T-helper 1 cell treated with Interleukin-12 subunit alpha and Interleukin-12 subunit beta and Interleukin-4 antibody, amounts not matched to agents 30 ng/mL and 1 ng/mL, for 36 hours (primary cell): ENCODE data around the gene MOCS1. TPM values are rescaled to one million over a fixed set of nuclear protein-coding genes. Genes with fewer than 3 reads are reported as not detected.
"Not testable (repeated sequence)": the region's sequence is repeated elsewhere in the genome, so short reads cannot be mapped to it uniquely, and the experiment has no call there.

Experiments used
- intact Hi-C: fragments of 100-400 bp; cut with micrococcal nuclease; formaldehyde crosslinking; loops from one replicate; pipeline ENCODE4 v1.15.1; 2024
- total RNA-seq: library from RNA; stranded (reverse); gene quantifications from 2 replicates; pipeline ENCODE4 v1.2.3, GENCODE V29; 2022

Gene MOCS1
- 0.37 TPM in 1 of 2 replicates, not detected in the other for total RNA-seq

DNA sequence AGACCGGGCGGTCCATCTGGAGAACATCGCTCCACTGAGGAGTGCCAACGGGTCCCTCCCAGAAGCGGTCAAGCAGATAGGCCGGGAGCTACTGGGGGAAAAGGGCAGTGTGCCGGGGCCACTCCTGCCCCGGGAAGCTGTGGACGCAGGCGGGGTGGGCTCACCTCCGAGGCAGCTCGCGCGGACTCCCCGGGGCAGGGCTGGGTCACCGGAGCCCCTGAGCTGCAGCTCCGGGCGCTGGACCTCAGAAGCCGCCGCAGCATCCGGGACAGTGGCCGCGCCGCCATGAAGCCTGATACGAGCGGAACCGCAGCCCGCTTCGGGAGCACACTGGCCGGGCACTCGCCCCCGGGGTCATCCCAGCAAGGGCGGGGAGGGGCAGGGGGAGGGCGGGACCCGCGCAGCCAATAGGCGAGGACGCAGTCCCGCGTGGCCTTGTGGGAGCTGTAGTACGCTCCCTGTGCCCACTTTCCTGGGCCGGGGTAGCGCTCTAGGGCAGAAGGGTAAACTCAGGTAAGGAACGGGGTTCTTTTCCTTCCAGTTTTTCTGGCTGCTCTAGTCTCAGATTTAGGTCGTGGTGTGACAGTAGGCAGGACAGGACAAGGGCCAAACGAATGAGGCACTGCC lies at the start of gene MOCS1:
TSS of gene MOCS1 (minus strand) at position 332 of the 627 bp plus-strand sequence. CDS start at position 287, 45 bp downstream.
- intact Hi-C loops: no loop called here

- intact Hi-C loops: loop anchor here (5.0 kb wide), 1 partner anchor 928 kb away; no protein-coding TSS in a partner anchor
These were observed 49.8 kb upstream of the MOCS1 start for GRCh38 chr6:39984051-39984450.

DNA sequence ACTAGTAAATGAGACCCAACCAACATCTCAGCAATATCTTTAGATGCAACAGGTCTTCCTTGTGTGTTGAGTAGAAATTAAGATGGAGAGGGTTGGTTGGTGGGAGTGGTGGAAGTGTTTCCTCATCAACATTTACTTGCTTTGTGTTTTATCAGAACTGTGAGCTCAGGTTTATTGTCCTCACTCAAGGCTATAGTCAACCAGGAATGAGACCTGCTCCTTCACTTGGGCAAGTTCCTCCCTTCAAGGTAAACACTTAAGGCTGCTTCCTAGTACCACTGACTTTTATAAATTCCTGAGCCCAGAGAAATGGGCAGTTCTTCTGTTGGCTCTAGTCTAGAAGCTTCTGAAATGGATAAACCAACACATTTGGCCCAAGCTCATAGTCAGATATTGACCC lies 48.9 kb upstream of the MOCS1 start:
- intact Hi-C loops: loop anchor here (2.0 to 5.0 kb wide), 2 partner anchors 604 to 929 kb away; partner anchors contain the start of gene LRFN2

GRCh38 chr6:39982720-39983119 lies 48.5 kb upstream of the MOCS1 start:
- intact Hi-C loops: loop anchor here (2.0 to 5.0 kb wide), 2 partner anchors 604 to 930 kb away; partner anchors contain the start of gene LRFN2

- intact Hi-C loops: loop anchor here (1.0 to 5.0 kb wide), 4 partner anchors 327 to 1047 kb away; no protein-coding TSS in a partner anchor
These were observed 46.7 kb upstream of the MOCS1 start for GRCh38 chr6:39980839-39981580.

DNA sequence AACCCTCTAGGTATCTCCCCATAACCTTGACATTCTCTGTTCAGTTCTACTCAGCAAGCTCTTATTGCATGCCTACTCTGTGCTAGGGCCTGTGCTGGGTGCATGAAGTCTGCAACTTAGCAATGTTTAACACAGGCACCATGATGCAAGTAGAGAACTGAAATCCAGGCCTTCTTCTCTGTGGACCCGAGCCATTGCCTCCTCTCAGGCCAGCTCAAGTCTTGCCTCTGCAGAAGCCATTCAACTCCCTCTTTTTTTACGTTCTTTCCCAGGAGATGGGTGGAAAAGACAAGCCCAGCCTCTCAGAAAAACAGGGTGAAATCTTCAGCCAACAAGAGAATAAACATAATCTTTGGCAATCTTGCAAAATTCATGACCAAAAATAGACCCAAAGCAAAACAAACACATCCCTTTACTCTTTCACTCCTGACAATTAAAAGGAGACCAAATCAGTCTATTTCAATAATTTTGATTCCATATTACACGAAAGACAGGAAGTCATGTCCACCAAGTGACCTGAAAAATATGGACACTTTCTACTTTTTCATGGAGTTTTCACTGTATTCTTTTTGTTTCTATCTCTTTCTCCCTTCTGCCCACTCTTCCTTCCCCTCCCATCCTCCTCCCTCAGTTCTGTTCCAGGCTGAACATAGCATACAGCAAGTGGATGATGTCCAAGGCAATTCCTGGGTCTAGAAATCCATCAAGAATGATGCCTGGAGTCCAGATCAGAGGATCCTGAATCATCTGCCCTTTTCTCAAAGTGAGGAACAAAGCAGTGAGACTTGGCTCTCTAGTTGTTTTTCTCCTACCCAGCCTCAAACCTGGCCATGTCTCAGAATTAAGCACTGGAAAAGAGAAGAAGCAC lies 45.4 kb upstream of the MOCS1 start:
- intact Hi-C loops: loop anchor here (5.0 kb wide), 1 partner anchor 933 kb away; no protein-coding TSS in a partner anchor

DNA sequence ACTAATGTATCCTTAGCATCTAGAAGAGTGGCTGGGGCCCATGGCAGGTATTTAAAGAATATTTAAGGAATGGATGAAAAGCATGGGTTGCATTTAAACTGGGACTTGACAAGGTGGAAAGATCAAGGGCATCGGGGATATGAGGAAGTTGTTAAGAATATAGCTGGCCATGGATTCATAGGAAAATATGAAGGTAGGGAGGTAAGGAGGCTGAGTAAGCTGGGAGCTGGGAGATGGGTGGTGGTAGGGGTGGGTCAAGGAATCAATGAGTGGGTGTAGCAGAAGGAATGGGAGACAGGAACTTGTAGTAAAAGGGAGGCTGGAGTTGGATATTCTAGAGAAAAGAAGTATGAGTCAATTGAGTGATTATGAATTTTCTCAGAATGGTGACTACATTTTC lies 44.0 kb upstream of the MOCS1 start:
- intact Hi-C loops: no loop called here

DNA sequence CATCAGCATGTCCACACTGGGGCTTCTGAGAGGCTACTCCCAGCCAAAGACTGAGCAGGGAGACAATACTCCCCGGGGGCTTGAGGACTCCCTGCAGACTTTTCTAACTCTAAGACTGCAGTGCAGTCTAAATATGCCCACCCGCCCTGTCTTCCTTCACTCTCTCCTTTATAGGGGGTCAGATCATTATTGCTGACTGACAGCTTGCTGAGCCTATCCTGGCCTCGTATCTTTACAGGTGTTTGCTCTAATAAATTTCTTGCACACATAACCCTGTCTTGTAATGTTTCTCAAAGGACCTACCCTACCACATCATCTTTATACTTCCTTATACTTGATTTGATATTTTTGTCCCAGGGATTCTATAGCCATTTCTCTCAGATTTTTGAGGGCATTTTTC lies 39.4 kb upstream of the MOCS1 start:
- intact Hi-C loops: no loop called here

DNA sequence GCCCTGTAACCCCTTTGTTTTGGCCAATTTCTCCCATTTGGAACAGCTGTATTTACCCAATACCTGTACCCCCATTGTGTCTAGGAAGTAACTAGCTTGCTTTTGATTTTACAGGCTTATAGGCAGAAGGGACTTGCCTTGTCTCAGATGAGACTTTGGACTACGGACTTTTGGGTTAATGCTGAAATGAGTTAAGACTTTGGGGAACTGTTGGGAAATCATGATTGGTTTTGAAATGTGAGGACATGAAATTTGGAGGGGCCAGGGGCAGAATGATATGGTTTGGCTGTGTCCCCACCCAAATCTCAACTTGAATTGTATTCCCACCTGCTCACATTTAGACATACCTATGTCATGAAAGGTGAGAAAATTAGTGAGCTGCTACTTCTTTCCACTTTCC lies 38.5 kb upstream of the MOCS1 start:
- intact Hi-C loops: not testable (repeated sequence)

DNA sequence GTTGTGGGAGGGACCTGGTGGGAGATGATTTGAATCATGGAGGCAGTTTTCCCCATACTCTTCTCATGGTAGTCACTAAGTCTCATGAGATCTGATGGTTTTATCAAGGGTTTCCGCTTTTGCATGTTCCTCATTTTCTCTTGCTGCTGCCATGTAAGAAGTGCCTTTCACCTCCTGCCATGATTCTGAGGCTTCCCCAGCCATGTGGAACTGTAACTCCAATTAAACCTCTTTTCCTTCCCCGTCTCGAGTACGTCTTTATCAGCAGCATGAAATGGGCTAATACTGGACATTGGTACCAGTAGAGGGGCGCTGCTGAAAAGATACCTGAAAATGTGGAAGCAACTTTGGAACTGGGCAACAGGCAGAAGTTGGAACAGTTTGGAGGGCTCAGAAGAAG lies 36.9 kb upstream of the MOCS1 start:
- intact Hi-C loops: not testable (repeated sequence)

- intact Hi-C loops: no loop called here
These were observed 31.5 kb upstream of the MOCS1 start for GRCh38 chr6:39965751-39966150.

DNA sequence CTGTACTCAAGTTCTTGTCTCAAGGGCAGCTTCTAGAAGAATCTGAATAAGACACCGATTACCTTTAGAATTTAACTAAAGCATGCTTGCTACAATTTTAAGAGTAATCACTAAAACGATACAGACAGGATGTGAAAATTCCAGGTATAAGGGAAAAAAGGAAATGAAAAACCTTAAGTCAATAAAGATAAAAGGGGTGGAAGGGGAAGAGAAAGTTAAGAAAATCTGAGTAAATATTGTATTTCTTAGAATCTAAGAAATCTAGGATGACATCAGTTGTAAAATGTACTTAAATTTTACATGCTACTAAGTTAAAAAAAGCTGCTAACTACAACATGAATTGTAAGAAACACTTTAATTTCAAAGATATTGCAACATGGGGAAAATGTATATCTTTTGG lies 30.3 kb upstream of the MOCS1 start:
- intact Hi-C loops: no loop called here

DNA sequence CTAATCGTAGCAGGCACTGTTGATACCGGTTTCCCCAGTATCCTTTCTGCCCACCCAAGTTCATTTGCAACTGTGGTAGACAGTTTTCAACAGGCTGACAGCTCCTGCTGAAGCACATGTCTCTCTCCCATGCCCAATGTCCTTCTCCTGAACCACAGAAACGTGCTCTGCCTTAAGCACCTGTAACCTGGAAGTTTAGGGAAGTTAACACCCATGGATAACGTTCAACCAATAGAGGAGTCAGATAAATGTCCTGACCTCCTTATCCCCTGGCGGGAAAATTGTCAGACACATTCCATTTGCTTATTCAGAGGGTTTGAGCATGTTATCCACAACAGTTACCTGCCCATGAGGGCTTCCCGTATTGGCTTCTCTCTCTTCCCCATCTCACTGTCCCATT lies 29.8 kb upstream of the MOCS1 start:
- intact Hi-C loops: no loop called here

- intact Hi-C loops: no loop called here
These were observed 28.6 kb upstream of the MOCS1 start for GRCh38 chr6:39962831-39963230.

DNA sequence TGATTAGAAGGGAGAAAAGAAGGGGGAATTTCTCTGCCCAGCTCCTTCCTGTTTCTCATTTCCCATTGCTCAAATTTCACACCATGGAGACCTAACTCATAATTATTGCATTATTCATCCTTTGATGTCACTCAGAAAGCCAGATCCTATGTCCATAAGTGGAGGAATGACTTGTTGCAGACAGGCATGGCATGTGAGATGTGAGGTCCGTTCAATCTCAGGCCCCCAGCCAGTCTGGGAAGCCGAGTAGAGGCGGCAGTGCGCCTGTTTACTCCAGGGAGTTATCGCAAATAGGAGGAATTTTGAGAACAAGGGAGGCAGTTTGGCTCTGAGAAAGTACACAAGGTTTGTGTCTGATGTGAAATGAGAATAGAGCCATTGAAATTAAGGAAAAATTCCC lies 26.9 kb upstream of the MOCS1 start:
- intact Hi-C loops: no loop called here

DNA sequence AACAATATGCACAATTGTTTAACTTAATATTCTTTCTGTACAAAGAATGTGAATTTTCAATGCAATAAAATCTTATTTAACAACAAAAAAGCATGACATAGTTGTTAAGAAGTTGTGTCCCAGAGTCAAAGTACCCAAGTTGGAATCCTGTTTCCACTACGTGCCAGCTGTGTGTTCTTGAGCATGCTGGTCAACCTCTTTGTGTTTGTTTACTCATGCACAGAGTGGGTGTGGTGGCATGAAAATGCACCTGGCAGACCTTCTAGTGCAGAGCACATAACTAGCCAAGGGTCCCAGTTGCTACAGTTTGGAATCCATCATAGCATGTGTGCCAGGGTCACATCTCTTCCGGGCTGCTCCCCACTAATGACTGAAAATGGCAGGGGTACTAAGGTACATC lies 24.7 kb upstream of the MOCS1 start:
- intact Hi-C loops: no loop called here

GRCh38 chr6:39956936-39957335 lies 22.7 kb upstream of the MOCS1 start:
- intact Hi-C loops: no loop called here

DNA sequence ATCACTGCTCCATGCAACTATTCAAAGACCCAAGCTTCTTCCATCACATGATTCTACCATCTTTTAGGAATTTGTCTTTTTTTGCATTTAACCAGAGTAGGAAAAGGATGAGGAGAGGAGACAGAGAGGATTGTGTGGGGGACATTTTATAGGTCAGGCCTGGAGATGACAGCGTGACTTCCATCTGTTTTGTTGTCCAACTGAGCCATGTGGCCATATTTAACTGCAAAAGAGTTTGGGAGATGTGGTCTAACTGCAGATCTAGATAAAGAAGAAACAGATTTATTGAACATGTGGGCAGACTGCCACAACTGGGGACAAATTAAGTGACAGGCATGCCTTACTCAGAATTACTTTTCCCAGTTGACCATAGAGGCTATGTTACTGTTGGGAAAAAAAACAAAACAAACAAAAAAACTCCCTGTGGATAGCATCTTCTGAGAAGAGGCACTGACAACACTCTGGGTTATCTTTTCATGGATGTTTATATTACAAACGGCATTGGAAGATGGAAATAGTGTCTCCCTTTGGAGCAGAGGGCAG lies 18.9 kb upstream of the MOCS1 start:
- intact Hi-C loops: no loop called here

DNA sequence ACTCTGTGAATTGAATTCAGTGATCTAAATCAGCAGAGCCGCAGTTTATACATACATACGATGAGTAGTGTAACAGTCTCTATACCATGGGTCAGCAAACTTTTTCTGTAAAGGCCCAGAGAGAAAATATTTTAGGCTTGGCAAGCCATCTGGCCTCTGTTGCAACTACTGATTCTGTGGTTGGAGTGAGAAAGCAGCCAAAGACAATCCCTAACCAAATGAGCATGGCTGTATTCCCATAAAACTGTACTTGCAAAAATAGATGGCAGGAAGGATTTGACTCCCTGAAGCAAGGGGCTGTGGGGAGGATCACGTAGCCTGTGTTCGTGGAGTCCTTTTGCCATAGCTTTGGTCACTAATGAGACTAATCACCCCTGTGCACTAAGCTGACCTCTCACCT lies 17.9 kb upstream of the MOCS1 start:
- intact Hi-C loops: no loop called here

GRCh38 chr6:39951716-39952115 lies 17.5 kb upstream of the MOCS1 start:
- intact Hi-C loops: no loop called here

- intact Hi-C loops: no loop called here
These were observed 16.9 kb upstream of the MOCS1 start for GRCh38 chr6:39951191-39951590.
